ENCODE results near the gene ZNF354C. TPM values are rescaled to one million over a fixed set of nuclear protein-coding genes. Genes with fewer than 3 reads are reported as not detected.

ZNF354C gene
- polyA plus RNA-seq, 1 donor from 2014 or later = 6.1 TPM

- Histone ChIP-seq H4K20me1 (ENCODE audit: insufficient read depth) (no peaks in the 10 kb centered on the region), H3K27ac (ENCODE audit: low read length) (no peak overlapping the region), H3K9me2 (ENCODE audit: insufficient read depth, low read length) (no peaks in the 10 kb centered on the region), H3K79me2 (replicated peaks; ENCODE audit: insufficient read depth, low read length) (no peaks in the 10 kb centered on the region), H3K4me2 (ENCODE audit: low read length) (no peak overlapping the region), H3K27me3 (ENCODE audit: insufficient read depth, low read depth, low read length) (no peaks in the 10 kb centered on the region), H3K9ac (ENCODE audit: low read length) (no peak overlapping the region), H3K4me3 (ENCODE audit: low read length) (no peak overlapping the region), H3F3A (ENCODE audit: insufficient read depth, low read length, poor library complexity, severe bottlenecking) (no peaks in the 10 kb centered on the region), H3K36me3 (ENCODE audit: insufficient read depth, low read length) (no peaks in the 10 kb centered on the region), H3K9me3 (ENCODE audit: low read length) (no peaks in the 10 kb centered on the region), H2AFZ (ENCODE audit: low read depth, low read length) (no peak overlapping the region)
- TF ChIP-seq TAF1 (IDR thresholded peaks at IDR 0.05; ENCODE audit: low read depth) = no peak
Measured at GRCh38 chr5:179124853-179125788, 64.9 kb downstream of the ZNF354C start.

DNA sequence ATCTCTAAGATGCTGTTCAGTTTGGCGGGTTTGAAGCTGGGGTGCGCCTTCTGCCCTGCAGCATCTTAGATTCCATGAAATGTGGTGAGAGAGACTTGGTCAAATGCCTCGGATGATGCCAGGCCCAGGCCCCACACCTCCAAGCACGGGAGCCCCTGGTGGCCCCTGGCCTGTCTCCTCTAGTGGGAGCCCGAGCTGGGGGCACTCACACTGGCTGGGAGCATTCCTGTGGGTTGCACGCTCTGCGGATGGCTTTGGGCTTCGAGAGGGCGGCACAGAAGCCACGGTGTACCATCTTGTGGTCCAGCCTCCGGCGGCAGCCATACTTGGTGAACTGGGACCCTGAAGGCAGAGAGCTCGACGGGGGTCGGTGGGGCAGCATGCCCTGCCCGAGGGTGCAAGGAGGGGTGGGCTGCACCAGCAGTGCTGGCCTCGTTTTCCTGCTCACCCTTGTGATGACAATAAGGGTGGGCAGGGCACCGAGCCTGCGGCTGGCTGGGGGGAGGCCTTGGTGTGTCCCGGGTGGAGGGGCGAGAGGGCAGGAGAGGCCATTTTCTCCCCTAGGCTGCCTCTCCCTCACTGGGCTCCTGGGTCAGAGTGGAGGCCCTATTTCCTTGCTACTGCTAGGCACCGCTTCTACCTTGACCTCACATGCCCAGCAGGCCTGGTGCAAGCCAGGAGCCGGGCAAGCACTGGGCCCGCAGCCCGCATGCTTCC is 65.8 kb downstream of the ZNF354C start:
- no peak overlapping the region for H3K27ac ChIP-seq (ENCODE audit: low read length)
- H3K36me3 ChIP-seq (ENCODE audit: insufficient read depth, low read length) = no peaks in the 10 kb centered on the region
- H3K9me3 ChIP-seq (ENCODE audit: low read length) = no peaks in the 10 kb centered on the region
- no peak overlapping the region for H3K9ac ChIP-seq (ENCODE audit: low read length)
- H3K9me2 ChIP-seq (ENCODE audit: insufficient read depth, low read length) = no peaks in the 10 kb centered on the region
- no peak overlapping the region for H3K4me2 ChIP-seq (ENCODE audit: low read length)
- no peak overlapping the region for H3K4me3 ChIP-seq (ENCODE audit: low read length)
- no peaks in the 10 kb centered on the region for H3K79me2 ChIP-seq (replicated peaks; ENCODE audit: insufficient read depth, low read length)
- H4K20me1 ChIP-seq (ENCODE audit: insufficient read depth) = no peaks in the 10 kb centered on the region
- no peaks in the 10 kb centered on the region for H3F3A ChIP-seq (ENCODE audit: insufficient read depth, low read length, poor library complexity, severe bottlenecking)
- TF ChIP-seq MXI1 (conservative IDR thresholded peaks at IDR 0.05; ENCODE audit: poor library complexity, severe bottlenecking) (no peak), TAF1 (IDR thresholded peaks at IDR 0.05; ENCODE audit: low read depth) (no peak)
- H2AFZ ChIP-seq (ENCODE audit: low read depth, low read length) = no peak overlapping the region
- H3K27me3 ChIP-seq (ENCODE audit: insufficient read depth, low read depth, low read length) = no peaks in the 10 kb centered on the region

DNA sequence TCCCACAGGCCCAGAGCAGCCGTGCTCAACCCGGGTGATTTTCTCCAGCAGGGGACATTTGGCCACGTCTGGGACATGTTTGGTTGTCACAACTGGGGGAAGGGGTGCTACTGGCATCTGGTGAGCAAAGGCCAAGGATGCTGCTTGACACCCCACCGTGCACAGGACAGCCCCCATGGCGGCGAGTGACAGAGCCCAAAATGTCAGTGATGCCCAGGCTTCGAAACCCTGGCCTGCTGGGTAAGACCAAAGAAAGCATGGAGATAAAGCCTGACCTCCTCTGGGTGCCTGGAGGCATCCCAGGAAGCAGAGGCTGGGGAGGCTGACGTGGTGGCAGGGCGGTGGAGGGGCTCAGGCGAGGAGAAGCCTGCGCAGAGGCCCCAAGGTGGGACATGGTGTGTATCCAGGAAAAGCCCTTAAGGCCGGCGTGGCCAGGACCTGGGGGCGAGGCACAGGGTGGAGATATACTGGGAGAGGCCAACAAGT is 66.4 kb downstream of the ZNF354C start:
- Histone ChIP-seq H3K9ac (ENCODE audit: low read length) (no peak overlapping the region), H3K27ac (ENCODE audit: low read length) (no peak overlapping the region), H3K27me3 (ENCODE audit: insufficient read depth, low read depth, low read length) (no peaks in the 10 kb centered on the region), H3K79me2 (replicated peaks; ENCODE audit: insufficient read depth, low read length) (no peaks in the 10 kb centered on the region), H3F3A (ENCODE audit: insufficient read depth, low read length, poor library complexity, severe bottlenecking) (no peaks in the 10 kb centered on the region), H3K36me3 (ENCODE audit: insufficient read depth, low read length) (no peaks in the 10 kb centered on the region), H4K20me1 (ENCODE audit: insufficient read depth) (no peaks in the 10 kb centered on the region), H3K4me3 (ENCODE audit: low read length) (no peak overlapping the region), H3K9me2 (ENCODE audit: insufficient read depth, low read length) (no peaks in the 10 kb centered on the region), H3K4me2 (ENCODE audit: low read length) (no peak overlapping the region), H2AFZ (ENCODE audit: low read depth, low read length) (no peak overlapping the region), H3K9me3 (ENCODE audit: low read length) (no peaks in the 10 kb centered on the region)
- no peak for TF ChIP-seq RAD21 (conservative IDR thresholded peaks at IDR 0.05)
- TF ChIP-seq REST (IDR thresholded peaks at IDR 0.05; ENCODE audit: borderline replicate concordance) = no peak
- no peak for TF ChIP-seq POLR2AphosphoS5 (IDR thresholded peaks at IDR 0.05)
- no peak for TF ChIP-seq EZH2 (IDR thresholded peaks at IDR 0.05; ENCODE audit: borderline replicate concordance, insufficient read depth, low read length, poor library complexity, severe bottlenecking)
- TF ChIP-seq SMC3 (conservative IDR thresholded peaks at IDR 0.05; ENCODE audit: poor library complexity) = no peak
- TF ChIP-seq CTCF (IDR thresholded peaks at IDR 0.05; ENCODE audit: poor library complexity, severe bottlenecking) = no peak
- TF ChIP-seq TAF1 (IDR thresholded peaks at IDR 0.05; ENCODE audit: low read depth) = no peak
- no peak for TF ChIP-seq MXI1 (conservative IDR thresholded peaks at IDR 0.05; ENCODE audit: poor library complexity, severe bottlenecking)
- TF ChIP-seq EP300 (conservative IDR thresholded peaks at IDR 0.05; ENCODE audit: poor library complexity, severe bottlenecking) = no peak
